ENCODE data around the gene GPN3. TPM values are rescaled to one million over a fixed set of nuclear protein-coding genes. Genes with fewer than 3 reads are reported as not detected.

GPN3 gene
- total and polyA plus RNA-seq, 2 of the 4 experiments (the other 2 are of a cell fraction) = 7.7 to 14.9 TPM

DNA sequence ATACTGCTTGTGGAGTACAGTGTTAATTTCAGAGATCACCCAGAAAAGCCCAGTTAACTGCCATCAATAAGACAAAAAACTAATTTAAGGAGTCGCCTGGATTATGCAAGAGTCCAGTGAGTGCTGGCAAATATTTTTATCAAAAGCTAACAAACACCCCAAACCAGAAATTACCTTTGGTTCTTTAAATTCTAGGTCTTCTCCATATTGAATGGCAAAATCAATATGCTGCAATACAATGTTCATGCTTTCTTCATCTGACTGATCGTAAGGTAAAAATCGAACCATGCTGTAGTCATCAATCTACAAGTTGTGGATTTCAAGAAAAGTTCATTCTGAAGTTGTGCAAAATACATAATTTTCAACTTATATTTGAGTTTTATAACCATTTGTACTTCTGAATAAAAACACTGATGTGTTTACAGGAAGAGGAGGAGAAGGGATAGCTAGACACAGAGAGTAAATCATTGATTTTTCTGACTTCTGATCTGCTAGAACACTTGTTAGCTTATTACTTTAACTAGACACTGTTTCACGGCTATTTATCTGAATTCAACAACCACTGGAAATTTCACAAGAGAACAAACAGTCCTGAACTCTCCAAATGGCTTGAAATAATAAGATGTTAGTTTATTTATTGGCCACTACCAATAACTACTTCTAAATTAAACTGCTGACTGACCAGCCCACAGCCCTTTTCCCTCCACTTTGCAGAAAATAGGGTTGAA, 14.3 kb downstream of the GPN3 start (continued):
- no peak for TF ChIP-seq CEBPB (IDR thresholded peaks at IDR 0.05; ENCODE audit: low read depth, low read length)

DNA sequence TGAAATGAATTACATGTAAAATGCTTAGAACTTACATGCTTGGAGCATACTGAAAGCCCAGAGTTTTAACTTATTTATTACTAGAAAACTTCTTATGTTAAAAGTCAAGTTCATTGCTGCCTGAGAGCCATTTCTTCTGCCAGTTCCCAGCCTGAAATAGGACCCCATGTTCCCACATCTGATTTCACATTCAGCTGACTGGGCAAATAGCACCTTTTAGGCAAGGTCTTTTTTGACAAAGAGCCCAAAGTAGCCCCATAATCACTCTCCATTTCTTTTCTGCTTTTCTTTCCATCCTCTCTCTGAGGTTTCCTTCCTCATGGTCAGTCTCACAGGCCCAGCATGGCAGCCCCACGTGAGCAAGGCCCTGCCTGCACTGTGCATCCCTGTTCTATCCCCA, 16.8 kb downstream of the GPN3 start:
- WGBS, 2 experiments (ENCODE audit: extremely low coverage in 2 of 2, insufficient read length in 1 of 2) = no CpG with 5 or more reads among the region's 1 CpG
- H3K14ac ChIP-seq (replicated peaks; ENCODE audit: low read depth, low read length) = no peak overlapping the region
- peak overlapping the region in 1 of 2 experiments; percentile 83; a peak in 2 of 4 replicates for H4K8ac ChIP-seq (ENCODE audit: low read depth in 2 of 2, low read length in 2 of 2)
- no peak overlapping the region for H4K91ac ChIP-seq (ENCODE audit: insufficient read depth, low read depth, low read length)
- H3K27me3 ChIP-seq (ENCODE audit: control insufficient read depth, insufficient read depth, low read length) = no peaks in the 10 kb centered on the region
- no peak overlapping the region for H3K56ac ChIP-seq (ENCODE audit: extremely low read depth, insufficient read depth, low read length)
- H3K4me3 ChIP-seq (ENCODE audit: insufficient read depth, low read depth, low read length) = no peak overlapping the region
- BruUV-seq (replicated peaks) = no TSS peak
- peaks cover 2 to 20% of the 10 kb centered on the region in 2 experiments; a peak in 2 of 4 replicates for H3K79me1 ChIP-seq (ENCODE audit: low read depth in 1 of 2, low read length in 2 of 2)
- H2BK20ac ChIP-seq (ENCODE audit: low read depth, low read length) = no peak overlapping the region
- H3K4me1 ChIP-seq (ENCODE audit: control insufficient read depth, insufficient read depth, low read length) = 0 out of 2 replicates have a peak, but pooled peaks cover 5% of the 10 kb centered on the region
- no peak overlapping the region for H3K9ac ChIP-seq (ENCODE audit: low read depth, low read length)
- CTCF ChIA-PET = no interaction called here
- in situ Hi-C loops (cut with MboI; ENCODE audit: low sequenced_read_pairs) = loop anchor here (10.0 kb wide), 1 partner anchor 444 kb away; no protein-coding TSS in a partner anchor
- H3K23ac ChIP-seq (ENCODE audit: low read depth, low read length) = no peak overlapping the region
- ATAC-seq (ENCODE audit: low read depth) = no peak
- no peak overlapping the region for H2BK120ac ChIP-seq (ENCODE audit: low read depth, low read length)
- H3K27ac ChIP-seq (ENCODE audit: insufficient read depth, low read length) = no peak overlapping the region
- H3K4ac ChIP-seq (ENCODE audit: low read depth, low read length) = no peak overlapping the region
- peaks cover 4% of the 10 kb centered on the region; the same call in 1 of the 2 replicates for H3K9me1 ChIP-seq (ENCODE audit: insufficient read depth, low read length)
- H2BK15ac ChIP-seq (ENCODE audit: low read depth, low read length) = no peak overlapping the region
- POLR2A ChIA-PET (ENCODE audit: unreplicated experiment) = no interaction called here
- no peak overlapping the region for H3K4me2 ChIP-seq (ENCODE audit: low read depth, low read length)
- intact Hi-C loops (cut with micrococcal nuclease) = loop anchor here (10.0 kb wide), 1 partner anchor 274 kb away; no protein-coding TSS in a partner anchor
- dilution Hi-C loops (cut with HindIII; ENCODE audit: low sequenced_read_pairs, unreplicated experiment) = no loop called here
- H2BK5ac ChIP-seq (ENCODE audit: low read depth, low read length, poor library complexity, severe bottlenecking) = no peak overlapping the region
- H4K20me1 ChIP-seq (ENCODE audit: insufficient read depth, low read length) = peaks cover 9% of the 10 kb centered on the region; the same call in 1 of the 2 replicates
- H4K5ac ChIP-seq (ENCODE audit: low read depth, low read length) = no peak overlapping the region
- no peaks in the 10 kb centered on the region for H3K9me3 ChIP-seq (ENCODE audit: control insufficient read depth, insufficient read depth, low read length)
- no peak overlapping the region for H2AFZ ChIP-seq (replicated peaks; ENCODE audit: low read length, poor library complexity)
- no peak overlapping the region for H2AK5ac ChIP-seq (ENCODE audit: low read depth, low read length)
- no peak overlapping the region for H3K18ac ChIP-seq (ENCODE audit: low read depth, low read length)
- peak overlapping the region; percentile 49 for H2AK9ac ChIP-seq (replicated peaks; ENCODE audit: low read depth, low read length, poor library complexity)
- no peak for TF ChIP-seq SMC3 (IDR thresholded peaks at IDR 0.05; ENCODE audit: low read depth, low read length)
- no peak for TF ChIP-seq MXI1 (IDR thresholded peaks at IDR 0.05; ENCODE audit: borderline replicate concordance, low read depth, low read length)
- no peak for TF ChIP-seq CEBPB (IDR thresholded peaks at IDR 0.05; ENCODE audit: low read depth, low read length)
- no peak for TF ChIP-seq RFX5 (IDR thresholded peaks at IDR 0.05; ENCODE audit: low read depth, low read length)
- TF ChIP-seq, protein P1, sequence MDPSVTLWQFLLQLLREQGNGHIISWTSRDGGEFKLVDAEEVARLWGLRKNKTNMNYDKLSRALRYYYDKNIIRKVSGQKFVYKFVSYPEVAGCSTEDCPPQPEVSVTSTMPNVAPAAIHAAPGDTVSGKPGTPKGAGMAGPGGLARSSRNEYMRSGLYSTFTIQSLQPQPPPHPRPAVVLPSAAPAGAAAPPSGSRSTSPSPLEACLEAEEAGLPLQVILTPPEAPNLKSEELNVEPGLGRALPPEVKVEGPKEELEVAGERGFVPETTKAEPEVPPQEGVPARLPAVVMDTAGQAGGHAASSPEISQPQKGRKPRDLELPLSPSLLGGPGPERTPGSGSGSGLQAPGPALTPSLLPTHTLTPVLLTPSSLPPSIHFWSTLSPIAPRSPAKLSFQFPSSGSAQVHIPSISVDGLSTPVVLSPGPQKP (IDR thresholded peaks at IDR 0.05; ENCODE audit: borderline replicate concordance, low read depth, low read length) = no peak
- TF ChIP-seq POLR2A (IDR thresholded peaks at IDR 0.05; ENCODE audit: low read depth, low read length) = no peak
- TF ChIP-seq CHD1 (IDR thresholded peaks at IDR 0.05; ENCODE audit: low read depth, low read length) = no peak
- TF ChIP-seq, protein P2, sequence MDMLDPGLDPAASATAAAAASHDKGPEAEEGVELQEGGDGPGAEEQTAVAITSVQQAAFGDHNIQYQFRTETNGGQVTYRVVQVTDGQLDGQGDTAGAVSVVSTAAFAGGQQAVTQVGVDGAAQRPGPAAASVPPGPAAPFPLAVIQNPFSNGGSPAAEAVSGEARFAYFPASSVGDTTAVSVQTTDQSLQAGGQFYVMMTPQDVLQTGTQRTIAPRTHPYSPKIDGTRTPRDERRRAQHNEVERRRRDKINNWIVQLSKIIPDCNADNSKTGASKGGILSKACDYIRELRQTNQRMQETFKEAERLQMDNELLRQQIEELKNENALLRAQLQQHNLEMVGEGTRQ (IDR thresholded peaks at IDR 0.05; ENCODE audit: low read depth, low read length) = no peak
- TF ChIP-seq RCOR1 (IDR thresholded peaks at IDR 0.05; ENCODE audit: insufficient replicate concordance, low read length) = no peak
- TF ChIP-seq MAFK (IDR thresholded peaks at IDR 0.05; ENCODE audit: low read depth, low read length) = no peak
- no peak for TF ChIP-seq MAZ (IDR thresholded peaks at IDR 0.05; ENCODE audit: borderline replicate concordance, low read depth, low read length)
- DNase-seq = no peak
- H3K36me3 ChIP-seq (ENCODE audit: control insufficient read depth, insufficient read depth, low read length) = peaks cover 10% of the 10 kb centered on the region

All from IMR-90 (cell line).